ENCODE results near the gene ANKRD16.
"Not testable (repeated sequence)": the region's sequence is repeated elsewhere in the genome, so short reads cannot be mapped to it uniquely, and the experiment has no call there.

GRCh38 chr10:5877041-5877440, 12.7 kb downstream of the ANKRD16 start:
- TF ChIP-seq CTCF, POLR2A (IDR thresholded peaks at IDR 0.05): not testable (repeated sequence)
